K562 (cell line): ENCODE results near the gene AHNAK. TPM values are rescaled to one million over a fixed set of nuclear protein-coding genes. Genes with fewer than 3 reads are reported as not detected.

Experiments
- ATAC-seq: fragments of 200-7000 bp; cut with Tn5 transposase; 3 replicates; pipeline ENCODE4 v1.9.1; 2020; ENCODE audit warnings: moderate library complexity
- BruUV-seq: library from RNA; stranded (reverse); fragments of 400-500 nt; replicated peaks from 2 replicates; lab custom pipeline; 2021; lab: Mats Ljungman, UMichigan
- CTCF ChIA-PET: fragments of 300-600 bp; formaldehyde crosslinking; extraction: SDS; loops from one replicate; lab custom pipeline; 2021; ENCODE audit warnings: low intra/inter-chr PET ratio; lab: Yijun Ruan, JAX
- POLR2A ChIA-PET: fragments of 300-600, 350-650 bp; sonication (Branson Sonifier 250); formaldehyde crosslinking; extraction: SDS; loops from one replicate; lab custom pipeline; 2021; ENCODE audit warnings: antibody characterized with exemption, inconsistent platforms; lab: Yijun Ruan, JAX
- DNase-seq, 4 experiments: peaks; one replicate each; pipeline versions ENCODE4 v3.0.0 to v3.0.0-alpha.2; 2011 to 2018; ENCODE audit warnings: low spot score in 3 of 4, mixed read lengths in 3 of 4; ENCODE audit errors: extremely low read depth in 1 of 4
- FAIRE-seq: peaks from 2 replicates; lab custom pipeline; 2011; peaks lifted over from hg19 to GRCh38; lab: Jason Lieb, UNC
- H2AFZ ChIP-seq: 2 replicates; pipeline ENCODE4 v1.6.0; 2011; ENCODE audit warnings: low read depth, low read length, control low read depth, inconsistent platforms
- H3K27ac ChIP-seq: fragments of 200-600 bp; 3 replicates; pipeline ENCODE4 v1.8.0; 2011; ENCODE audit warnings: low read depth, mild to moderate bottlenecking, control low read depth, inconsistent platforms, low read length, moderate library complexity, mixed read lengths; ENCODE audit errors: extremely low read depth
- H3K27me3 ChIP-seq, 2 experiments: fragments of 300-600 bp in 1 of 2; 2 replicates in 1 of 2; 3 replicates in 1 of 2; pipeline versions ENCODE4 v1.6.0 to v1.8.0; 2011; ENCODE audit warnings: inconsistent platforms in 2 of 2, low read length in 2 of 2, mild to moderate bottlenecking in 1 of 2, mixed read lengths in 1 of 2, moderate library complexity in 1 of 2; ENCODE audit not compliant: control insufficient read depth in 2 of 2, insufficient read depth in 2 of 2
- H3K36me3 ChIP-seq: fragments of 300-600 bp; 3 replicates; pipeline ENCODE4 v1.8.0; 2011; ENCODE audit warnings: mild to moderate bottlenecking, low read length, inconsistent platforms; ENCODE audit not compliant: control insufficient read depth, insufficient read depth
- H3K4me1 ChIP-seq, 2 experiments: fragments of 200-600 bp in 1 of 2; replicated peaks in 1 of 2; 2 replicates in 1 of 2; 3 replicates in 1 of 2; pipeline versions ENCODE4 v1.5.1 to v1.8.0; 2011; ENCODE audit warnings: inconsistent platforms in 2 of 2, low read length in 2 of 2, mild to moderate bottlenecking in 1 of 2, mixed read lengths in 1 of 2, moderate library complexity in 1 of 2; ENCODE audit not compliant: control insufficient read depth in 2 of 2, insufficient read depth in 2 of 2
- H3K4me2 ChIP-seq: 2 replicates; pipeline ENCODE4 v1.6.1; 2011; ENCODE audit warnings: low read length, control low read depth, inconsistent platforms, mixed read lengths; ENCODE audit not compliant: insufficient read depth
- H3K4me3 ChIP-seq: fragments of 200-600 bp; sonication (generic), shearing (Covaris generic); 2 replicates; pipeline ENCODE4 v1.5.1; 2016; ENCODE audit warnings: control low read depth, inconsistent platforms
- H3K79me2 ChIP-seq: fragments of 200-600 bp; 3 replicates; pipeline ENCODE4 v1.8.0; 2011; ENCODE audit warnings: low read length, inconsistent platforms; ENCODE audit not compliant: control insufficient read depth, insufficient read depth
- H3K9ac ChIP-seq, 2 experiments: 2 replicates each; pipeline versions ENCODE4 v1.6.0 to v1.6.1; 2011; ENCODE audit warnings: low read depth in 2 of 2, low read length in 2 of 2, control low read depth in 1 of 2, inconsistent platforms in 1 of 2, mild to moderate bottlenecking in 1 of 2, mixed read lengths in 1 of 2; ENCODE audit not compliant: insufficient read depth in 1 of 2
- H3K9me1 ChIP-seq: one replicate; pipeline ENCODE4 v1.6.0; 2011; ENCODE audit warnings: inconsistent platforms, mild to moderate bottlenecking, low read length, moderate library complexity; ENCODE audit not compliant: control insufficient read depth, insufficient read depth
- H3K9me3 ChIP-seq: replicated peaks from 2 replicates; pipeline ENCODE4 v1.5.1; 2011; ENCODE audit warnings: low read depth, low read length, inconsistent platforms; ENCODE audit not compliant: control insufficient read depth, insufficient read depth
- H4K20me1 ChIP-seq: replicated peaks from 2 replicates; pipeline ENCODE4 v1.6.1; 2011; ENCODE audit warnings: low read length, inconsistent platforms, mixed read lengths; ENCODE audit not compliant: control insufficient read depth, insufficient read depth
- FOXK2 ChIP-seq, 2 experiments: fragments of 450-650 bp; IDR thresholded peaks in 1 of 2; conservative IDR thresholded peaks in 1 of 2; 2 replicates each; pipeline ENCODE4 v1.6.1; 2016; ENCODE audit warnings: low read depth in 2 of 2, mild to moderate bottlenecking in 1 of 2
- KAT2B ChIP-seq: IDR thresholded peaks from one replicate; pipeline ENCODE4 v1.6.1; 2012; ENCODE audit warnings: low read depth, mild to moderate bottlenecking, control low read depth, inconsistent platforms, low read length, moderate library complexity
- MITF ChIP-seq: IDR thresholded peaks from 2 replicates; pipeline ENCODE4 v1.6.1; 2014; ENCODE audit warnings: antibody characterized with exemption
- MTA1 ChIP-seq: fragments of 450-650 bp; IDR thresholded peaks from 2 replicates; pipeline ENCODE4 v1.6.1; 2017; ENCODE audit warnings: borderline replicate concordance
- NKRF ChIP-seq: fragments of 450-650 bp; IDR thresholded peaks from 2 replicates; pipeline ENCODE4 v1.6.1; 2016; ENCODE audit warnings: borderline replicate concordance
- PREB ChIP-seq: sonication (generic); formaldehyde crosslinking; IDR thresholded peaks from 2 replicates; pipeline ENCODE4 v1.8.1; 2023; ENCODE audit warnings: mild to moderate bottlenecking, missing genetic modification reagents
- RBM39 ChIP-seq: fragments of 200-400 bp; formaldehyde crosslinking; optimal IDR thresholded peaks from 2 replicates; pipeline ENCODE3; 2018; ENCODE audit warnings: low read depth, low read length
- SAP30 ChIP-seq: fragments of 200-600 bp; sonication (generic); IDR thresholded peaks from 2 replicates; pipeline ENCODE4 v1.6.1; 2012; ENCODE audit warnings: borderline replicate concordance, low read depth, mild to moderate bottlenecking, moderate library complexity, low read length, control low read depth, inconsistent platforms; ENCODE audit not compliant: insufficient read depth, poor library complexity, severe bottlenecking
- SMAD2 ChIP-seq: fragments of 150-350 bp; IDR thresholded peaks from 2 replicates; pipeline ENCODE4 v1.6.1; 2014; ENCODE audit warnings: low read depth, mild to moderate bottlenecking, low read length
- SP1 ChIP-seq: sonication (generic); formaldehyde crosslinking; IDR thresholded peaks from 2 replicates; pipeline ENCODE4 v1.8.1; 2022; ENCODE audit warnings: mild to moderate bottlenecking, missing genetic modification reagents
- SP2 ChIP-seq: IDR thresholded peaks from 2 replicates; pipeline ENCODE4 v1.6.1; 2011; ENCODE audit warnings: mild to moderate bottlenecking, low read depth, low read length, moderate library complexity; ENCODE audit not compliant: poor library complexity, severe bottlenecking; ENCODE audit errors: extremely low read depth
- SRSF7 ChIP-seq: fragments of 200-400 bp; formaldehyde crosslinking; optimal IDR thresholded peaks from 2 replicates; pipeline ENCODE3; 2017; ENCODE audit warnings: mild to moderate bottlenecking, low read depth, low read length
- ZNF124 ChIP-seq: sonication (generic); formaldehyde crosslinking; IDR thresholded peaks from 2 replicates; pipeline ENCODE4 v1.8.1; 2022; ENCODE audit warnings: missing genetic modification reagents
- ZNF174 ChIP-seq: fragments of 250-450 bp; sonication (Bioruptor Pico); IDR thresholded peaks from 2 replicates; pipeline ENCODE4 v1.4.0; 2020; ENCODE audit warnings: mild to moderate bottlenecking
- ZNF253 ChIP-seq: fragments of 250-450 bp; sonication (Bioruptor Pico); conservative IDR thresholded peaks from 2 replicates; pipeline ENCODE4 v1.6.1; 2021; ENCODE audit warnings: mild to moderate bottlenecking
- ZNF277 ChIP-seq: fragments of 250-450 bp; sonication (Bioruptor Pico); IDR thresholded peaks from 2 replicates; pipeline ENCODE4 v1.8.0; 2022; ENCODE audit warnings: inconsistent platforms, mild to moderate bottlenecking, moderate library complexity, borderline replicate concordance
- WGBS: fragments of 100-300 bp; shearing (Covaris generic); methylation state at CpG from one replicate; pipeline ENCODE4 v1.1.6; 2016; ENCODE audit warnings: low coverage, mixed read lengths; ENCODE audit not compliant: insufficient coverage; ENCODE audit errors: missing lambda C conversion rate; 5-methylcytosine and 5-hydroxymethylcytosine counted together
- in situ Hi-C: fragments of 300-500 bp; cut with MboI; formaldehyde crosslinking; loops from 4 replicates; pipeline ENCODE4 v1.15.0; 2018; ENCODE audit warnings: inconsistent platforms, mixed read lengths
- intact Hi-C: fragments of 100-400 bp; cut with micrococcal nuclease; formaldehyde crosslinking; loops from 2 replicates; pipeline ENCODE4 v1.14.2; 2022
- polyA plus RNA-seq, 8 experiments: library from polyadenylated mRNA; depleted of rRNA in 4 of 8; stranded (reverse) in 5 of 8; unstranded in 3 of 8; fragments of >200 nt; fragmentation: Nextera tagmentation in 2 of 8; fragmentation: Illumina TruSeq in 1 of 8; extraction: Ambion mirVana in 2 of 8; extraction: Trizol in 1 of 8; gene quantifications; 2 replicates each; pipeline versions ENCODE4 v1.2.1 to v1.2.3, GENCODE V29; 2011 to 2014; ENCODE audit warnings: inconsistent platforms in 1 of 8, missing spikeins in 1 of 8
- total RNA-seq, 7 experiments: library from RNA; depleted of rRNA in 6 of 7; stranded (reverse); fragments of >200 nt in 6 of 7; fragmentation: Illumina TruSeq in 2 of 7; extraction: Trizol in 2 of 7; gene quantifications; 2 replicates each; pipeline versions ENCODE4 v1.2.1 to v1.2.3, GENCODE V29; 2011 to 2021; ENCODE audit warnings: low replicate concordance in 1 of 7

The AHNAK gene
- total and polyA plus RNA-seq, 9 of the 15 experiments (the other 6 are each of a cell fraction or from before 2014, with no cell fraction given), result 1.5 to 89.7 (median 45.0) TPM

GRCh38 chr11:62457478-62457877 is 89.1 kb downstream of the AHNAK start (continued):
- TF ChIP-seq MITF (no peak), FOXK2 (conservative IDR thresholded peaks at IDR 0.05 in 1 of 2, IDR thresholded peaks at IDR 0.05 in 1 of 2; ENCODE audit: low read depth in 2 of 2) (0 out of 4 replicates have a peak, but pooled peaks of 1 of the 2 experiments have one; percentile 20), ZNF174 (no peak), RBM39 (no peak)

- no peak overlapping the region for H3K27ac ChIP-seq
- peaks cover 22 to 32% of the 10 kb centered on the region in 2 experiments for H3K4me1 ChIP-seq
- in situ Hi-C loops (no loop called here), intact Hi-C loops (no loop called here)
- H3K79me2 ChIP-seq, result no peaks in the 10 kb centered on the region
- H3K9ac ChIP-seq, result no peak overlapping the region
- no peaks in the 10 kb centered on the region for H3K9me1 ChIP-seq
- H3K4me3 ChIP-seq, result no peak overlapping the region
- H4K20me1 ChIP-seq, result no peaks in the 10 kb centered on the region
- CTCF ChIA-PET, result no interaction called here
- POLR2A ChIA-PET, result interaction anchor here (1.1 to 2.7 kb wide), 2 partner anchors 8 to 11 kb away, joined by 3 to 6 read pairs; no protein-coding TSS in a partner anchor
- no peaks in the 10 kb centered on the region for H3K27me3 ChIP-seq
- ATAC-seq (no peak), FAIRE-seq (no peak), DNase-seq (no peak)
- no peaks in the 10 kb centered on the region for H3K9me3 ChIP-seq
- BruUV-seq, result no TSS peak
- WGBS, result 58% methylated on average over 4 of the region's 4 CpGs
- TF ChIP-seq ZNF124 (CRISPR knock-in tag), result no peak
- no peak for TF ChIP-seq PREB
- TF ChIP-seq NKRF, result no peak
- no peak for TF ChIP-seq SP2
- no peak for TF ChIP-seq SRSF7
- TF ChIP-seq MTA1, result no peak
- TF ChIP-seq KAT2B, result no peak
- TF ChIP-seq SMAD2, result no peak
- no peak for TF ChIP-seq SAP30
- no peak for TF ChIP-seq ZNF253
- no peak for TF ChIP-seq SP1 (CRISPR knock-in tag)
- TF ChIP-seq ZNF277 (CRISPR knock-in tag), result no peak
- H3K4me2 ChIP-seq, result no peak overlapping the region
- no peak overlapping the region for H2AFZ ChIP-seq
- H3K36me3 ChIP-seq, result no peaks in the 10 kb centered on the region
Observed at GRCh38 chr11:62456630-62457029, 90.0 kb downstream of the AHNAK start.
